NCI-H526 (cell line): ENCODE measurements around the gene CCL17.
"Not testable (repeated sequence)": the region's sequence is repeated elsewhere in the genome, so short reads cannot be mapped to it uniquely, and the experiment has no call there.

Experiments
- DNase-seq, 2 experiments: peaks; one replicate each; lab custom pipeline; 2025; lab: John Stamatoyannopoulos, UW

Gene CCL17

DNA sequence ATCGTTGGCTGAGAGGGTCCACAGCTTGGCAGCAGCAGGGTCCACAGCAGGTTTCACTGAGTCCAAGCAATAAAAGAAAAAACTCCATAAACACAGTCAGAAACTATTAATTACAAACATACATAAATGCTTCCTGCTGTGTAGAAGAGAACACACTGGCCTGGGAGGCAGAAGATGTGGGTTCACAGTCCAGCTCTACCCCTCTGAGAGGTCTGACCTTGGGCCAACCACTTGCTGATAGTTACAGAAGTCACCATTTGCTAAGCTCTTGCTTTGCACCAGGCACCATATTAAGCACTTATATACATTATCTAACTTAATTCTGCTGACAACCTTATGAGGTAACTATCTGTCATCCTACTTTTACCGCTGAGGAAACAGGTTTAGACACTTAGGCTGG, 27.9 kb downstream of the CCL17 start:
- no peak for DNase-seq

DNA sequence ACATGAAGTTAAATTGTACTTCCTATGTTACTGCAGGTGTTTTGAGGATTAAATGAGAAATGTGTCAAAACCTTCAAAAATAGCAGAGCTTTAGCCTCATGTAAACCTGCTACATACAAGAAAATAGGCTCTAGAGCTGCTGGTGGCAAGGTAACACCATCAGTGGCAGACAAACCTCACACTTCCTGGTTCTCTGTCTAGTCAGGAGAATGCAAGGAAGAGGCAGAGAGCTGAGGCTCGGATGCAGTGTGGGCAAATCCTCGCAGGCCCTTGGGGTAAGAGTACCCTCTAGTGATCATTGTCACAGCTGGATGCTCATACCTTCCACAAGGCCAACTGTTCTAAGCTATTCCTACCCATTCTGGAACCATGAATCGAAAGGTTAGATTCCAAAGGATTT, 28.4 kb downstream of the CCL17 start:
- no peak for DNase-seq

- DNase-seq, result no peak
Observed at GRCh38 chr16:57434003-57434402, 29.4 kb downstream of the CCL17 start.

DNA sequence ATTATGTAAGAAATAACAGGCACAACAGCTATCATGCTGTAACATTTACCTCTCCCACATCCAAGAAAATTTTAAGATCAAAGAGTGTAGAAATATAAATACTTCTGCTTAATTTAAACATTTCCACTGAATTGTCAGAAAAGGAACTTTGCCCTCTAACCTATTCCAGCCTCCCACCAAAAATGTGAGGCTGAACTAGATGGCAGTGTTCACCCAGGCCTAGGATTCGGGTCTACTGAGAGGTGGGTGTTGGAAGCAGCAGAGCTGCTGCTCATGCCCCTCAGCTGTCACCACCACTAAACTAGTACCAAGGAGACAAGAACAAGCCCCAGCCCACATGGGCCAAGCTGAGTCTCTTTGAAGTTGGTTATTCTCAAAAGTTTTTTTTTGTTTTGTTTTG, 31.3 kb downstream of the CCL17 start:
- no peak for DNase-seq

GRCh38 chr16:57439947-57440346, 35.4 kb downstream of the CCL17 start:
- DNase-seq, result not testable (repeated sequence)

GRCh38 chr16:57440551-57440950, 36.0 kb downstream of the CCL17 start:
- not testable (repeated sequence) for DNase-seq

- no peak for DNase-seq
Observed at GRCh38 chr16:57444711-57445110, 40.1 kb downstream of the CCL17 start.

- no peak for DNase-seq
Observed at GRCh38 chr16:57445510-57445909, 40.9 kb downstream of the CCL17 start.

DNA sequence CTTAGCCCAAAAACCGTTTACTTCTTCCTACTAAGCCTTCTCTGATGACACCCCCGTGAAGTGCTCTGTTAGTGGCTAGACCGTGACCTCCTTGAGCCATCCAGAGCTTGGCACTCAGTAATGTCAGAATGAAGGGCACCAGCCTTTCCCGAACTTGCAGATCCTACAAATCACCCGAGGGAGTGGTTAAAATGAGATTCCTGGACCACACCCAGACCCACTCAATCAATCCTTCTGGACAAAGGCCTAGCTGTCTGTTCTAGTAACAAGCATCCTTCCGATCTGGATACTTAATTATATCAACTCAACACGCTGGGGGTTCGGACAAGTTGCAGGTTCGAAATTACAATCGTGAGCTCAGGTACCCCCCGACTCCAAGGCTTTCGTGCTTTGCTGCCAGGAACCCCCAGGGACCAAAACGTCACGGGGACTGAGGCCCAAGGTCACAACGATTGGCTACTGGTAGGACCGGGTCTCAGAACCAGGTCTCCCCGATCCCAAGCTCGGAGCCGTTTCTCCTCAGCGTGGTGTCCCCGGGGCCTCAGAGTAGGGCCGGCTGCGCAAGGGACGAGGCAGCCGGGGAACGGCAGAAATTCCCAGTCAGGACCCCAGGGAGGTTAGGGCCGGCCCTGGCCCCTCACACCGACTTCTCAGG, 42.1 kb downstream of the CCL17 start:
- DNase-seq, result peak in 1 of 2 experiments; percentile 44

- DNase-seq, result peak; percentile 74 to 92
Observed at GRCh38 chr16:57447186-57447962, 42.8 kb downstream of the CCL17 start, which contains the start of the genes CIAPIN1 and COQ9. TSS of gene CIAPIN1 (minus strand) at chr16:57447385. CDS start at chr16:57440928, 6,457 bp downstream. TSS of gene COQ9 (plus strand) at chr16:57447479. CDS start at chr16:57447506, 27 bp downstream.

DNA sequence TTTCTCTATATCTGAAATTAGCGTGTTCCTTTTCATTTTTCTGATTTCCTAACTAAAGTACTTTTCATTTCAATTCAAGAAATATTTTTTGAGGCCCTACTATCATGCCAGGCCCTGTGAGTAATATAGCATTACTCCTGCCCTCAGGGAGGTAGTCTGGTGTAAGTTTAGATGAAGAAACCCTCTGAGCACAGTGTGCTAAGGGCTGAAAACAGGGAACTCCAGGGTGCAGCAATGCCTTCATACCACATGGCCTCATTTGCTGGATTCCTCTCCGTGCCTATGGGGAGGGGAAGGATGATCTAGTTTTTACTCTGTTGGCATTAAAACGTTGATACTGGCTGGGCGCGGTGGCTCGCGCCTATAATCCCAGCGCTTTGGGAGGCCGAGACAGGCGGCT, 47.5 kb downstream of the CCL17 start:
- no peak for DNase-seq

DNA sequence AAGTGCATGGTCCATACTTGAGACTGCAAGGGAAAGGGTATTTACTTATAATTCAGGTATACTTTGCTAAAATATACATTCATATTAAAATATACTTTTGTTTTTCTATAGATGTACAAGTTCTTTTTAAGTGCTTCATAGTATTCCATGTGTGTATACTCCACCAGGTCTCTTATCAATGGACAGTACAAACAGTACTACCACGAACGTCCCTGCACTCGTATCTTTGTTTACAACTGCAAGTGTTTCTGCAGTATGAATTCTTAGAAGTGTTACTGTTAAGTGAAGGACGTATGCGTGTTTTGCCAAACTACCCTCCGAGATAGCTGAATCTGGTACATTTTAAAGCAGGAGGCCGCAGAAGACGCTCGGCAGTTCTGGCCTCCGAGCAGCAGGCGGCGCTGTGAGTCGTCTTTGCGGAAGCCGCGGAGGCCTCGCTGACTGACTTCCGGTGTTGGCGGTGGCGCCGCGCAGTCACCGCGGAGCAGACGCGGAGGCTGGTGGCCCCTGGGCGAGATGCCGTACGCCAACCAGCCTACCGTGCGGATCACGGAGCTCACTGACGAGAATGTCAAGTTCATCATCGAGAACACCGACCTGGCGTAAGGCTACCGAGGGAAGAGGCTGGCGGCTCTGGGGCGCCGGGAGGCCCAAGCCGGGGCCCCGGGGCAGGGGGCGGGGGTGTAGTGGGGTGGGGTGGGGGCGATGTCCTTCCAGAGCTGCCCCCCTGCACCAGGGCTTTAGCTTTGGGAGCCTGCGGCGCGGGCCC, 57.8 kb downstream of the CCL17 start, which contains the start of gene POLR2C:
TSS of gene POLR2C (plus strand) at position 471 of the 769 bp plus-strand sequence. CDS start at position 517, 46 bp downstream.
- DNase-seq, result peak; percentile 26 to 89

DNA sequence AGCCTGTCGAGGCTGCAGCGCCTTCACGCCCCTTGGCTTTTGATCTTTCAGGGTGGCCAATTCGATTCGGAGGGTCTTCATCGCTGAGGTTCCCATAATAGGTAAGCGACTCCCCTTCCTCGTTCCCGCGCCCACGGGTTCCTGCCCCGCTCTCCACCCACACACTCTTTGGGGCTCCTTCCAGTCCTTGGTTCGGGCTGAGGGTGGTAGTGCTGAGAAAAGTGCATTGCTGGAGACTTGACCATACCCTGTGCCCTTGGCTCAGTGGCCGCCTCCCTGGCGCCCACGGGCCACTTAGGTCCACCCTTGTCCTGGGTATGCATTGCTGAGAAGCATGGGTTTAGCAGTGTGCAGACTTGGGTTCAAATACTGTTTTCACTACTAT, 58.4 kb downstream of the CCL17 start:
- DNase-seq, result no peak

DNA sequence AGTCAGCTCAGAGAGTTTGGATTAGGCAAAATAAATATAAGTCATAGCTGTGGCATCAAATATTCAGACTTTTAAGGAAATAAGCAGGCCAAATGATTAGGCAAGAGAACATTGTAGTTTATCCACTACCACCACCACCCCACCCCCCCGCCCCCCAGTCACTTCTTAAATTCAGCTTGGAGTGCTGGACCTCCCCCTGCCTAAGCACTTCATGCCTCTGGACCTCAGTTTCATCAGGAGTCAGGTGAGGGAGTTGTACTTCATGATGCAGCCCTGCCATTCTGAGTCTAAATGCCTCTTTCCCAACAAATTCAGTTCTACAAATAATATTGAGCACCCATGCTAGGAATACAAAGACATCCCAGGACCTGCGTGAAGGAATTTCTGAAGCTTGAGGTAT, 60.0 kb downstream of the CCL17 start:
- no peak for DNase-seq
